Activated CD8-positive, alpha-beta memory T cell treated with anti-CD3 and anti-CD28 coated beads, Interleukin-2, amount 10 ng/mL, durations not matched to agents 7 days and 5 days (primary cell): ENCODE measurements around the gene ESR1. TPM values are rescaled to one million over a fixed set of nuclear protein-coding genes. Genes with fewer than 3 reads are reported as not detected.
"Not testable (repeated sequence)": the region's sequence is repeated elsewhere in the genome, so short reads cannot be mapped to it uniquely, and the experiment has no call there.

Source experiments
- ATAC-seq: fragments of 150-1000 bp; cut with Tn5 transposase; one replicate; pipeline ENCODE4 v1.10.0; 2021; ENCODE audit warnings: moderate library complexity
- CTCF ChIA-PET: fragments of 350-600 bp; sonication (Branson Sonifier 250); formaldehyde crosslinking; loops from one replicate; lab custom pipeline; 2021; ENCODE audit warnings: antibody characterized with exemption; lab: Charles Lee
- DNase-seq: peaks from one replicate; pipeline ENCODE4 v3.0.0-alpha.2; 2020
- H3K27ac Mint-ChIP-seq: one replicate; pipeline ENCODE4 v1.8.0; 2021; ENCODE audit warnings: mild to moderate bottlenecking, mixed read lengths
- H3K27me3 Mint-ChIP-seq: one replicate; pipeline ENCODE4 v1.8.0; 2021; ENCODE audit warnings: mixed read lengths
- H3K36me3 Mint-ChIP-seq: one replicate; pipeline ENCODE4 v1.8.0; 2021; ENCODE audit warnings: mild to moderate bottlenecking, mixed read lengths
- H3K4me1 Mint-ChIP-seq: one replicate; pipeline ENCODE4 v1.8.0; 2021; ENCODE audit warnings: mixed read lengths
- H3K4me3 Mint-ChIP-seq: one replicate; pipeline ENCODE4 v1.8.0; 2021; ENCODE audit warnings: mild to moderate bottlenecking, moderate library complexity, mixed read lengths
- H3K9me3 Mint-ChIP-seq: one replicate; pipeline ENCODE4 v1.8.0; 2022; ENCODE audit warnings: low read depth, mixed read lengths
- total RNA-seq, 2 experiments: library from RNA; stranded (reverse); gene quantifications; one replicate each; pipeline ENCODE4 v1.2.3, GENCODE V29; 2021

ESR1 gene
- total RNA-seq, 2 experiments from 2014 or later = 0.21 TPM; not detected in 1

DNA sequence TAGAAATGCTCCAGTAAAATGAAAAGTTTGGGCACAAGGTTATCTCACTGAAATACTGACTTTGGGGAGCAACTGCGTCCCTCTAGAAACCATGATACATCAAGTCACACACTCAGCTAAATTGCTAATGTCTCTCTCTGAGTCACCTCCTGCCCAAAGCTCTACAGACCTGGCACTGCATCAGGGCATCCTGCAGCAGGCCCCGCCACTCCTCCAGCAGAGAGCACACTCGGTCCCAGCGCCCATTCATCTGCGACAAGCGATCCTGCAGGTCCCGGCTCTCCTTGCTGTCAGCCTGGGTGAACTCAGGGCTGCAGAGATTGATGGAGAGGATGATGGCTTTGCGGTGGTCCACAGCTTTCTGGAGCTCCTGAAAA is 329.0 kb downstream of the ESR1 start:
- Mint-ChIP-seq H3K27me3 (no peaks in the 10 kb centered on the region), H3K4me3 (no peak overlapping the region), H3K4me1 (no peaks in the 10 kb centered on the region), H3K9me3 (no peaks in the 10 kb centered on the region), H3K27ac (no peak overlapping the region), H3K36me3 (peaks cover 61% of the 10 kb centered on the region)
- CTCF ChIA-PET = interaction anchor here (1.8 kb wide), 1 partner anchor 12 kb away, joined by 3 read pairs; no protein-coding TSS in a partner anchor
- no peak for ATAC-seq
- no peak for DNase-seq

DNA sequence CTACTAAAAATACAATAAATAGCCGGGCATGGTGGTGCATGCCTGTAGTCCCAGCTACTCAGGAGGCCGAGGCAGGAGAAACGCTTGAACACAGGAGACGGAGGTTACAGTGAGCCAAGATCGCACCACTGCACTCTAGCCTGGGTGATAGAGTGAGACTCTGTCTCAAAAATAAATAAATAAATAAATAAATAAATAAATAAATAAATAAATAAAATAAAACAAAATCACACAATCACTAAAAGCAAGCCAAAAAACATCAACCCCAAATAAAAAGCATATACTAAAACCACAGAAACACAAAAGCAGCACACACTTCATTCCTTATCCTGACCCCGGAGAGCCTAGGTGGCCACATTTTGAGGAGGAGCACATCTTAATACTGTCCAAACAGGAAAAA is 330.9 kb downstream of the ESR1 start:
- H3K4me1 Mint-ChIP-seq, CTCF ChIA-PET, H3K4me3 Mint-ChIP-seq, ATAC-seq, H3K27me3 Mint-ChIP-seq, DNase-seq, H3K9me3 Mint-ChIP-seq, H3K27ac Mint-ChIP-seq: not testable (repeated sequence)
- H3K36me3 Mint-ChIP-seq = peaks cover 48% of the 10 kb centered on the region

DNA sequence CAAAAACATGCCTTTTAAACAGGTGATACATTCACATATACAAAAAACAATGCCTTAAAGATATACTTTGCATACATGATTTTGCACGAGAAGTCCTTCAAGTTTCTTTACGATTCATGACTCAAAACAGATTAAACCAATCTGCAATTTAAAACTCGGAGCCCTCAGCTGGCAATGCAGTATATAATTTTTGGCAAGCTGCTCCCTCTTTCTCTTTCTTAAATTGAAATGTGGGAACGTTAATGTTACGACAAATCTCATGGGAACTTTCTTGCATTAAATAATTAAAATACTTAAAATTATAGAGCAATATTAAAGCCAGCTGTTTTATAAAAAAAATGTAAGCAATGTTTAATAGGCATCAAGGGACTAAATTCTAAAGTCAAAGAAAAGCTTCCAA is 334.6 kb downstream of the ESR1 start:
- no peak overlapping the region for H3K27ac Mint-ChIP-seq
- CTCF ChIA-PET = no interaction called here
- peaks cover 2% of the 10 kb centered on the region for H3K4me1 Mint-ChIP-seq
- DNase-seq (no peak), ATAC-seq (no peak)
- no peaks in the 10 kb centered on the region for H3K27me3 Mint-ChIP-seq
- H3K36me3 Mint-ChIP-seq = peaks cover 39% of the 10 kb centered on the region
- no peaks in the 10 kb centered on the region for H3K9me3 Mint-ChIP-seq
- H3K4me3 Mint-ChIP-seq = no peak overlapping the region

DNA sequence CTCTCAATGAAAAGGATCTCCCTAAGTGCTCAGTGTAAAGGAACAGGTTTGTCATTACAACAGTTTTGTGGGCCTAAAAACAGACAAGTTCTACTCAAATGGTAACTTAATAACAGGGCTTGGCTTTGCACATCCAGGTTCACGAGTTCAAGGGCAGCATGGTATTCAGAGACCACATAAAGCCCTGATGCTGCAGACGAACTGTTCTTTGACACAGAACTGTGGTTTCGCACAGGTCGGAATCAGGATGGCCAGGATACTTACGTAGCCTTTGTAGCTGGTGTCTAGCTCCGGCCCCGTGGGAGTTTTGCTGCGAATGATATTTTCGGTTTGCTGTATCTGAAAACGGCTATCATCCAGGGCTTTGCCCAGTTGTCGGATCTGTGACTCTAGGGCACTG is 335.9 kb downstream of the ESR1 start:
- Mint-ChIP-seq H3K27ac (no peak overlapping the region), H3K4me1 (peaks cover 2% of the 10 kb centered on the region), H3K4me3 (no peak overlapping the region), H3K9me3 (no peaks in the 10 kb centered on the region), H3K36me3 (peaks cover 40% of the 10 kb centered on the region), H3K27me3 (no peaks in the 10 kb centered on the region)
- CTCF ChIA-PET = interaction anchor here (1.9 kb wide), 1 partner anchor 18 kb away, joined by 6 read pairs; no protein-coding TSS in a partner anchor
- ATAC-seq (no peak), DNase-seq (no peak)

DNA sequence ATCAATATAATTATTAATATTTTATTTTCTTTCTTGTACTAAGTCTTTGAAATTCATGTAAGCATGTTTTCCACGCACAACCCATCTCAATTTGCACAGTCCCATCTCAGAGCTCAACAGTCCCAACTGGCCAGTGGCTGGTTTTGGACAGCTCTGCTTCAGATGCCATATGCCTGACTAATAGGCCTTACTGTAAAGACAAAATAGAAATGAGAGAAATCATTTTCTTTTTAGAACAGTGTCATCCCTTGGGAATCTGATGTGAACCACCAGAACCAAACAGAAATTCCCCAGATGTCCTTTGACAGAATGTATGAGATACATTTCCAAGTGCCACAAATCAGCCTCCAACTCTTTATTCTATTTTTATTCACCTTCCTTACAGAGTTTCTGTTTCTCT is 338.9 kb downstream of the ESR1 start:
- Mint-ChIP-seq H3K4me3 (no peak overlapping the region), H3K4me1 (peaks cover 2% of the 10 kb centered on the region), H3K9me3 (no peaks in the 10 kb centered on the region), H3K27ac (no peak overlapping the region), H3K27me3 (no peaks in the 10 kb centered on the region), H3K36me3 (peaks cover 54% of the 10 kb centered on the region)
- no peak for DNase-seq
- CTCF ChIA-PET = no interaction called here
- ATAC-seq = no peak

DNA sequence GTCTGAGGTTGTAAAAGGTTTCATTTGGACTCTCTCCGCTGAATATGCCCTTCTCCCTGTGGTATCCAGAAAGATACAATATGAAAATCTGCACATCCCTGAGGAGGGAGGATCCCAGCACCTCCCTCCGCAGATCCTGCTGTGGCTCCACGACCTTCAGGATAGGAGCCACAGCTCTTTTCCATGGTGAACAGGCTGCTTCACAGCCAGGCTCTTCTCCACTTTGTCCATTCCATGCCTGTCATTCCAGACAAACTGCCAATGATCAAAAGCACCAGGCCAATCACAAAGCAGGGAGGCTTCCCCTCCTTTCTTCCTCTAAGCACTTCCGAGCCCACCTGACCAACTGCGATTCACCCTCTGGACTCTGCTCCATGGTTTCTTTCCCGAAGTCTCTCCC is 339.8 kb downstream of the ESR1 start:
- no peak overlapping the region for H3K4me3 Mint-ChIP-seq
- no peak overlapping the region for H3K27ac Mint-ChIP-seq
- H3K27me3 Mint-ChIP-seq = no peaks in the 10 kb centered on the region
- CTCF ChIA-PET = no interaction called here
- no peaks in the 10 kb centered on the region for H3K9me3 Mint-ChIP-seq
- H3K4me1 Mint-ChIP-seq = peaks cover 2% of the 10 kb centered on the region
- ATAC-seq = no peak
- no peak for DNase-seq
- H3K36me3 Mint-ChIP-seq = peaks cover 59% of the 10 kb centered on the region

DNA sequence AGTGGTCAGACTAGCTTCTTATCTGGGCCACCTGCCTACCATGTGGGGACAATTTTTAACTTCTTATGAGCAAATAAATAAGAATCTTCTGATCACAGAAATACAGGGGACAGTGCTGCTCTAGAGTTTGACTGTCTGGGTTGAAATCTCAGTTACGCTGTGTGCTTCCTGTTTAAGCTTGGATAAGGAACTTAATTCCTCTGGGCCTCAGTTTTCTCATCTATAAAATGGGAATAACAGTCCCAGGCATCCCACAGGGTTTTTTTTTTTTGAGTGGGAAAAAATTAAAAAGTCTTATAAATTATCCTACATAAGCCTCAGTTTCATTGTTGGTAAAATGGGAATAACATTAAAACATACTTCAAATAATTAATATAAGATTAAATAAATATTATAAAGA is 340.9 kb downstream of the ESR1 start:
- no peak overlapping the region for H3K4me3 Mint-ChIP-seq
- DNase-seq = no peak
- no peak overlapping the region for H3K27ac Mint-ChIP-seq
- CTCF ChIA-PET = interaction anchor here (0.8 kb wide), 1 partner anchor 23 kb away, joined by 3 read pairs; no protein-coding TSS in a partner anchor
- no peaks in the 10 kb centered on the region for H3K27me3 Mint-ChIP-seq
- peaks cover 2% of the 10 kb centered on the region for H3K4me1 Mint-ChIP-seq
- ATAC-seq = no peak
- H3K36me3 Mint-ChIP-seq = peaks cover 56% of the 10 kb centered on the region
- H3K9me3 Mint-ChIP-seq = no peaks in the 10 kb centered on the region

DNA sequence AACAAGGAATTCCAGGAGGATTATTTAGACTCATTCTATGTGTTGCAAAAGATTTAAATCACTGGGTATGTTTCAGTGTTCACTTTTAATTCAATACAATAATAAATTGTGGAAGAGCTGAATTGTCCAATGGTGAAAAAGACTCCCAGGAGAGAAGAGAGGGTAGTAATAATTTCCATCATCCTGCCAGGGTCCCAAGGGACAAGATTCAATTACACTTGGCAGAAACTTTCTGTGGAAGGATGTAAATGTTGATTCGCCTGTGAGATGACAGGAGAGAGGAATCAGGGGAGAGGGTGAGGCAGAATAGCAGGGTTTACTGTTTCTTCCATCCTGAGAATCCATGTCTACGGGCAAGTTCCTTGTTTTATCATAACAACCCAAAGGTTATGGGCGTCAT is 342.7 kb downstream of the ESR1 start:
- DNase-seq = no peak
- H3K36me3 Mint-ChIP-seq = peaks cover 59% of the 10 kb centered on the region
- H3K4me1 Mint-ChIP-seq = peaks cover under 1% of the 10 kb centered on the region
- no peaks in the 10 kb centered on the region for H3K9me3 Mint-ChIP-seq
- H3K27ac Mint-ChIP-seq = no peak overlapping the region
- ATAC-seq = no peak
- no peak overlapping the region for H3K4me3 Mint-ChIP-seq
- CTCF ChIA-PET = no interaction called here
- no peaks in the 10 kb centered on the region for H3K27me3 Mint-ChIP-seq

DNA sequence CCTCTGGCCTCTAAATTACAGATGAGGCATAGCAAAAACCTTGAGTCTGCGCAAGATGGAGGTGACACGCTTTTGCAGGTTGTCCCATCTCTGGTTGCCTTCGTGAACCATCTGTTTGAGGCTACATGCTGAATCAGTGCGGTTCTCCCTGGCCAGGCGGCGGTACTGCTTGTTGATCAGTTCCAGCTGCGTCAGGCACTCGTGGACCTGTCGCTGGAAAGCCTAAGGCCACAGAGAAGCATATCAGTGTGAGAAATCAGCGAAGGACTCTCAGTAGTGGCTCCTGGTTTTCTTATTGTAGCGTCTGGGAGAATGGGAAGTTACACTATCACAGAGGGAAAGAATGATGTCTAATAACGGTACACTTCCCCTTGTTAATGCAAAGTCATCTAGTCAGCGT is 344.4 kb downstream of the ESR1 start:
- H3K36me3 Mint-ChIP-seq = peaks cover 56% of the 10 kb centered on the region
- no peak overlapping the region for H3K4me3 Mint-ChIP-seq
- H3K4me1 Mint-ChIP-seq = no peaks in the 10 kb centered on the region
- H3K27ac Mint-ChIP-seq = no peak overlapping the region
- no peaks in the 10 kb centered on the region for H3K27me3 Mint-ChIP-seq
- CTCF ChIA-PET = no interaction called here
- DNase-seq = no peak
- no peaks in the 10 kb centered on the region for H3K9me3 Mint-ChIP-seq
- no peak for ATAC-seq

DNA sequence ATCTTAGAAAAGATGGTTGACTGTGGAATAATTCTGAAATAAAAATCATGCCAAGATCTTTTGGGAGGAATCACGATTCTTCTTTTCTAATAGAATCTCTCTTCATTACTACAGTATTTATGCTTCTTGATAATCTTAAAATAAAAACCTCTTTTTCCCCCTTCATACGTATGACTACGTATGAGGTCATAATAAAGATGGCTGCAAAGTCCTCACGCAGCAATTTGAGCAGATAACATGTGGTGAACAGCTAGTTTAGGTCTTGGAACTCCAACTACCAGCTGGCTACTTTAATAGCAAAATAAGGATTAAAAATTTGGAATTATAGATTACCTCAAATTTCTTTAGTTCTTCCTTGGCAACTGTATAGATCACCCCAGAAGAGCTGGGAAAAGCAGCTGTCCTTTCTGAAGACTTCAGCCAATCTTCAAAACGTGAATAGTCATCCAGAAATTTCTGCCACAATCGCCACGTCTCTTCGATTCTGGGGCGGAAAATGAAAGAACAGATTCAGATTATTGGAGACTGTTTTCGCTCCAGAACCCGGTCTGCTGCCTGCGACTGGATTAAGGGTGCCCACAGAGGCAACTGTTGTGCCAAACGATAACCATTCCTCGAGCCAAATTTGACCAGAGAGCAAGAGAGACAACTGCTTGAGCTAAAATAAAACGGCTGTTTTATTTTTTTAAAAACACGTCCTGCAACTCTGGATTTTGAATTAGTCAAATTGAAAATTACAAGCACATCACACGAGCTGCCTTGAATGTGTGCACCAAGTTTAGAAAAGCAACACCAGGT is 347.3 kb downstream of the ESR1 start:
- Mint-ChIP-seq H3K4me1 (no peaks in the 10 kb centered on the region), H3K27ac (no peak overlapping the region), H3K9me3 (no peaks in the 10 kb centered on the region), H3K4me3 (no peak overlapping the region), H3K36me3 (peaks cover 43% of the 10 kb centered on the region), H3K27me3 (no peaks in the 10 kb centered on the region)
- DNase-seq = no peak
- no peak for ATAC-seq
- CTCF ChIA-PET = no interaction called here

DNA sequence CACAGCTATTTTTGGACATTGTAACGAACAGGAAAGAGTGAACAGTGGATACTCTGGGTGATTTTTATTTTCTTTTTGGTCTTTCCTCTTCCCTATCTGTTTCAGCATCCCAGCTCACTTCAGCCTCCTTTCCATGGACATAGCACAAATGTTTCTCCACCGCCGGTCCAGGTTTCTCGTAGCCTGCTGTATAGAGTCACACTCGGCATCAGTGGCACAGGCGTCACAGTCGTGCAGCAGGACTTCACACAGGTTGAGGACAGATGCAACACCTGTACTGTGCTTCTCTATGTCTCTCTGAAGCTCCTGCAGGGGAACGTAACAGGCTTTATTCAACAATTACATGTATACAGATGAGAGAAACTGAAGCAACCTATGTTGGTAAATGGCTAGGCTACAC is 348.3 kb downstream of the ESR1 start:
- Mint-ChIP-seq H3K4me1 (peaks cover 4% of the 10 kb centered on the region), H3K27me3 (no peaks in the 10 kb centered on the region), H3K4me3 (no peak overlapping the region), H3K9me3 (no peaks in the 10 kb centered on the region), H3K27ac (no peak overlapping the region), H3K36me3 (peaks cover 38% of the 10 kb centered on the region)
- CTCF ChIA-PET = no interaction called here
- DNase-seq (no peak), ATAC-seq (no peak)

DNA sequence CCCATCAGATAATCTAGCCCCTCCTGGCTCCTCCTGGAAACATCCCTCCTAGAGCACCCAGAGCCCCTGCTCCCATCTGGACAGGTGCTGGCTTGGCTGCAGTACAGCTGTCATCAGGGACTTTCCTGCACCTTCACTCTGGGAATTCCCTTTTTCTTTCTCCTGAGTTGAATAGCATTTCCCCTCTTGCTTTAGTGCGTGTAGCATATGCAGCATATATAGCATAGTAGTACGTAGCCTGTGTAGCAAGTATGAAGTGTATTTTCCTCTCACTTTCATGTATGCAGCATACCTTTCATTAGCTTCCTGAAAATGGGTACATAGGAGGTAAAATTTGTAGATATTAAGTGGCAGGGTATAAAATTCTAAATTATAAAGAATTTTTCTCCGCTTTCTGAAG is 352.9 kb downstream of the ESR1 start:
- Mint-ChIP-seq H3K4me1 (peaks cover 16% of the 10 kb centered on the region), H3K36me3 (peaks cover 44% of the 10 kb centered on the region), H3K4me3 (no peak overlapping the region), H3K9me3 (no peaks in the 10 kb centered on the region), H3K27me3 (no peaks in the 10 kb centered on the region), H3K27ac (no peak overlapping the region)
- DNase-seq (no peak), ATAC-seq (no peak)
- CTCF ChIA-PET = interaction anchor here (0.9 to 1.2 kb wide), 2 partner anchors 12 to 139 kb away, joined by 3 read pairs; no protein-coding TSS in a partner anchor

DNA sequence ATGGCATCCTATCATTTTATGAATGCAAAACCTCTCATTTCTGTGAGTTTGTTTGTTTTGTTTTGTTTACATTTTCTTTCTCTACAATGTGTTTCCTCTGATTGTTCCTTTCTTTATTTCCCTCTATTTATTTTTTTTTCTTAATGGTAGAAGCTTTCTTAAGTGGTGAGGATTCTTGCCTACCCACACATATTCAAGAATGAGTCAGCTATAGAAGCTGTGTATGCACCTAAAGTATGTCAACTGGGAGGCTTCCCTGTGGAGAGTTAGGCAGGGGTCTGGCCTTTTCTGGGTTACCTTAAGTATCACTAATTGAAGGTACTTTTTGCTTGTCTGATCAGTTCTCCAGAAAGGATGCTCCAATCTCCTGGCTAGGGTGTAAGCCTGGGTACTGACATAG is 354.0 kb downstream of the ESR1 start:
- H3K9me3 Mint-ChIP-seq = no peaks in the 10 kb centered on the region
- ATAC-seq = peak; percentile 51
- H3K27me3 Mint-ChIP-seq = no peaks in the 10 kb centered on the region
- no peak for DNase-seq
- peaks cover 16% of the 10 kb centered on the region for H3K4me1 Mint-ChIP-seq
- no peak overlapping the region for H3K4me3 Mint-ChIP-seq
- H3K36me3 Mint-ChIP-seq = peaks cover 46% of the 10 kb centered on the region
- H3K27ac Mint-ChIP-seq = no peak overlapping the region
- CTCF ChIA-PET = no interaction called here

DNA sequence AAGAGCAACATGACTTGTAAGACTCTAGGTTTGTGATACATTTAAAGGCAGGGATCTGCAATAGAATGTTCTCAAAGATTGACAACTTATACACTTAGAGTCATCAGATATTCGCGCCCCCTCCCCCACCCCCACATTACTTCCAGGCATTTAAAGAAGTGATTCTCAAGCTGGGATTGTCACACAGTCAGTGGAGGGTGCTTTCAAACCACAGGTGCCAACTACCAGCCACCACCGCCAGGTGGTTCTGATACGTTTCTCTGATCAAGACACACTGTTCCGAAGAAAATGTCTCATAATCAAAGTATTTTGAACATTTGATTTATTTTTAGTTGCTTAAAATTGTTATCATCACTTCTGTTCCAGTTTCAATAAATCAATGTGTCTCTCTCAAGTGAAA is 357.5 kb downstream of the ESR1 start:
- H3K4me3 Mint-ChIP-seq = no peak overlapping the region
- H3K36me3 Mint-ChIP-seq = peaks cover 55% of the 10 kb centered on the region
- CTCF ChIA-PET = no interaction called here
- H3K27ac Mint-ChIP-seq = no peak overlapping the region
- ATAC-seq = no peak
- H3K4me1 Mint-ChIP-seq = peaks cover 18% of the 10 kb centered on the region
- H3K27me3 Mint-ChIP-seq = no peaks in the 10 kb centered on the region
- no peak for DNase-seq
- no peaks in the 10 kb centered on the region for H3K9me3 Mint-ChIP-seq
